ENCODE results near the gene SPOCD1. TPM values are rescaled to one million over a fixed set of nuclear protein-coding genes. Genes with fewer than 3 reads are reported as not detected.

SPOCD1 gene
- total and polyA plus RNA-seq, 2 of the 4 experiments (the other 2 are of a cell fraction): 59.7 to 132 TPM

DNA sequence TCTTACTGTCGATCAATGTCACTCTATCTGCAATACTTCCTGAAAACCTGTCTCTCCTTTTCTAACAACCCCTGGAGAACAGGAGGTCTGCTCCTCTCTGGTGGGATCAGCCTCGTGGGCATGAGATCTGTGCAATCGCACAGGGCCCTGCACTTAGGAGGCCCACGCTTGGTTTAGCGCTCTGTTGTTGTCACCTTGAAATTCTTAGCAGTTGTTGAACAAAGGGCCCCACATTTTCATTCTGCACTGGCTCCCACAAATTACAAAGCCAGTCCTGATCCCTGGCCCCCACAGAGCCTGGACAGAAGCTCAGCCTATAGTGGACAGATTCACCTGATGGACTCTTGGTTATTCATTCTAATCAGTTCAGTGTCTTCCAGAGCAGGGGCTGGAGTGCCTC is 18.6 kb downstream of the SPOCD1 start:
- Histone ChIP-seq H2AK9ac (replicated peaks; ENCODE audit: low read depth, low read length, poor library complexity) (peak overlapping the region; percentile 99), H3K9me1 (ENCODE audit: insufficient read depth, low read length) (peaks cover 18% of the 10 kb centered on the region), H4K5ac (ENCODE audit: low read depth, low read length) (peak overlapping the region; percentile 85), H3K9me3 (ENCODE audit: control insufficient read depth, insufficient read depth, low read length) (no peaks in the 10 kb centered on the region), H3K27ac (ENCODE audit: insufficient read depth, low read length) (peak overlapping the region; percentile 77), H3K56ac (ENCODE audit: extremely low read depth, insufficient read depth, low read length) (peak overlapping the region; percentile 95), H2BK120ac (ENCODE audit: low read depth, low read length) (peak overlapping the region; percentile 96), H4K8ac (ENCODE audit: low read depth in 2 of 2, low read length in 2 of 2) (peak overlapping the region; percentile 93 to 96), H4K91ac (ENCODE audit: insufficient read depth, low read depth, low read length) (peak overlapping the region; percentile 98), H3K36me3 (ENCODE audit: control insufficient read depth, insufficient read depth, low read length) (peaks cover 1% of the 10 kb centered on the region; the same call in 1 of the 2 replicates), H3K27me3 (ENCODE audit: control insufficient read depth, insufficient read depth, low read length) (no peaks in the 10 kb centered on the region), H2AK5ac (ENCODE audit: low read depth, low read length) (peak overlapping the region; percentile 99), H2AFZ (replicated peaks; ENCODE audit: low read length, poor library complexity) (peak overlapping the region; percentile 87), H3K18ac (ENCODE audit: low read depth, low read length) (peak overlapping the region; percentile 75; the same call in 1 of the 2 replicates), H3K4ac (ENCODE audit: low read depth, low read length) (peak overlapping the region; percentile 99), H3K4me3 (ENCODE audit: insufficient read depth, low read depth, low read length) (peak overlapping the region; percentile 58), H3K14ac (replicated peaks; ENCODE audit: low read depth, low read length) (peak overlapping the region; percentile 98), H3K9ac (ENCODE audit: low read depth, low read length) (peak overlapping the region; percentile 64), H2BK15ac (ENCODE audit: low read depth, low read length) (peak overlapping the region; percentile 93; the same call in 2 of the 3 replicates), H3K79me1 (ENCODE audit: low read depth in 1 of 2, low read length in 2 of 2) (peaks cover 11 to 44% of the 10 kb centered on the region in 2 experiments; a peak in 2 of 4 replicates), H2BK20ac (ENCODE audit: low read depth, low read length) (peak overlapping the region; percentile 82; the same call in 1 of the 2 replicates), H3K23ac (ENCODE audit: low read depth, low read length) (peak overlapping the region; percentile 96; the same call in 1 of the 2 replicates), H3K4me2 (ENCODE audit: low read depth, low read length) (peak overlapping the region; percentile 76), H2BK5ac (ENCODE audit: low read depth, low read length, poor library complexity, severe bottlenecking) (peak overlapping the region; percentile 87), H3K4me1 (ENCODE audit: control insufficient read depth, insufficient read depth, low read length) (peaks cover 32% of the 10 kb centered on the region), H4K20me1 (ENCODE audit: insufficient read depth, low read length) (peaks cover 13% of the 10 kb centered on the region)
- ChIA-PET POLR2A (ENCODE audit: unreplicated experiment) (no interaction called here), CTCF (interaction anchor here (1.5 kb wide), 1 partner anchor 167 kb away, joined by 9 read pairs; no protein-coding TSS in a partner anchor)
- no peak for DNase-seq
- ATAC-seq (ENCODE audit: low read depth): no peak
- WGBS, 2 experiments (ENCODE audit: extremely low coverage in 2 of 2, insufficient read length in 1 of 2): 92% methylated on average over 2 of the region's 5 CpGs; no CpG with 5 or more reads in 1 of the 2 experiments
- TF ChIP-seq CHD1 (IDR thresholded peaks at IDR 0.05; ENCODE audit: low read depth, low read length) (no peak), NFE2L2 (IDR thresholded peaks at IDR 0.05; ENCODE audit: low read depth, low read length) (no peak), SMC3 (IDR thresholded peaks at IDR 0.05; ENCODE audit: low read depth, low read length) (no peak), RAD21 (IDR thresholded peaks at IDR 0.05; ENCODE audit: low read length) (no peak), POLR2A (IDR thresholded peaks at IDR 0.05; ENCODE audit: low read depth, low read length) (no peak), MXI1 (IDR thresholded peaks at IDR 0.05; ENCODE audit: borderline replicate concordance, low read depth, low read length) (no peak)
- TF ChIP-seq, protein P1, sequence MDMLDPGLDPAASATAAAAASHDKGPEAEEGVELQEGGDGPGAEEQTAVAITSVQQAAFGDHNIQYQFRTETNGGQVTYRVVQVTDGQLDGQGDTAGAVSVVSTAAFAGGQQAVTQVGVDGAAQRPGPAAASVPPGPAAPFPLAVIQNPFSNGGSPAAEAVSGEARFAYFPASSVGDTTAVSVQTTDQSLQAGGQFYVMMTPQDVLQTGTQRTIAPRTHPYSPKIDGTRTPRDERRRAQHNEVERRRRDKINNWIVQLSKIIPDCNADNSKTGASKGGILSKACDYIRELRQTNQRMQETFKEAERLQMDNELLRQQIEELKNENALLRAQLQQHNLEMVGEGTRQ (IDR thresholded peaks at IDR 0.05; ENCODE audit: low read depth, low read length): no peak
- TF ChIP-seq, protein P2, sequence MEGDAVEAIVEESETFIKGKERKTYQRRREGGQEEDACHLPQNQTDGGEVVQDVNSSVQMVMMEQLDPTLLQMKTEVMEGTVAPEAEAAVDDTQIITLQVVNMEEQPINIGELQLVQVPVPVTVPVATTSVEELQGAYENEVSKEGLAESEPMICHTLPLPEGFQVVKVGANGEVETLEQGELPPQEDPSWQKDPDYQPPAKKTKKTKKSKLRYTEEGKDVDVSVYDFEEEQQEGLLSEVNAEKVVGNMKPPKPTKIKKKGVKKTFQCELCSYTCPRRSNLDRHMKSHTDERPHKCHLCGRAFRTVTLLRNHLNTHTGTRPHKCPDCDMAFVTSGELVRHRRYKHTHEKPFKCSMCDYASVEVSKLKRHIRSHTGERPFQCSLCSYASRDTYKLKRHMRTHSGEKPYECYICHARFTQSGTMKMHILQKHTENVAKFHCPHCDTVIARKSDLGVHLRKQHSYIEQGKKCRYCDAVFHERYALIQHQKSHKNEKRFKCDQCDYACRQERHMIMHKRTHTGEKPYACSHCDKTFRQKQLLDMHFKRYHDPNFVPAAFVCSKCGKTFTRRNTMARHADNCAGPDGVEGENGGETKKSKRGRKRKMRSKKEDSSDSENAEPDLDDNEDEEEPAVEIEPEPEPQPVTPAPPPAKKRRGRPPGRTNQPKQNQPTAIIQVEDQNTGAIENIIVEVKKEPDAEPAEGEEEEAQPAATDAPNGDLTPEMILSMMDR (conservative IDR thresholded peaks at IDR 0.05; ENCODE audit: low read depth, low read length): no peak
- dilution Hi-C loops (cut with HindIII; ENCODE audit: low sequenced_read_pairs, unreplicated experiment) (no loop called here), intact Hi-C loops (cut with micrococcal nuclease) (loop anchor here (10.0 kb wide), 2 partner anchors 268 to 362 kb away; no protein-coding TSS in a partner anchor), in situ Hi-C loops (cut with MboI; ENCODE audit: low sequenced_read_pairs) (no loop called here)
- no TSS peak for BruUV-seq (replicated peaks)
